Mucosa of rectum (tissue), 2 donors: ENCODE measurements around the gene SLC13A1.

Experiments
- H3K27ac ChIP-seq, 2 donors: one replicate each; pipeline ENCODE4 v1.7.0; 2013; ENCODE audit warnings: inconsistent platforms in 2 of 2, low read depth in 2 of 2, low read length in 2 of 2
- H3K27me3 ChIP-seq, 2 donors: one replicate each; pipeline ENCODE4 v1.7.0; 2013; ENCODE audit warnings: low read length in 2 of 2; ENCODE audit not compliant: control insufficient read depth in 2 of 2, insufficient read depth in 2 of 2
- H3K36me3 ChIP-seq, 2 donors: one replicate each; pipeline ENCODE4 v1.7.0; 2013; ENCODE audit warnings: low read length in 2 of 2; ENCODE audit not compliant: control insufficient read depth in 2 of 2, insufficient read depth in 2 of 2
- H3K4me1 ChIP-seq, 2 donors: one replicate each; pipeline ENCODE4 v1.7.0; 2013; ENCODE audit warnings: low read length in 2 of 2, mild to moderate bottlenecking in 1 of 2; ENCODE audit not compliant: control insufficient read depth in 2 of 2, insufficient read depth in 2 of 2
- H3K4me3 ChIP-seq, 2 donors: one replicate each; pipeline ENCODE4 v1.7.0; 2013; ENCODE audit warnings: low read length in 2 of 2
- H3K9ac ChIP-seq, 2 donors: one replicate each; pipeline ENCODE4 v1.7.0; 2013; ENCODE audit warnings: low read length in 2 of 2, low read depth in 1 of 2, mild to moderate bottlenecking in 1 of 2
- H3K9me3 ChIP-seq, 2 donors: one replicate each; pipeline ENCODE4 v1.7.0; 2013; ENCODE audit warnings: low read length in 2 of 2; ENCODE audit not compliant: control insufficient read depth in 2 of 2
- donor health status: healthy.
- donor health status: Normal muscosa, but diverticular disease.

Gene SLC13A1

DNA sequence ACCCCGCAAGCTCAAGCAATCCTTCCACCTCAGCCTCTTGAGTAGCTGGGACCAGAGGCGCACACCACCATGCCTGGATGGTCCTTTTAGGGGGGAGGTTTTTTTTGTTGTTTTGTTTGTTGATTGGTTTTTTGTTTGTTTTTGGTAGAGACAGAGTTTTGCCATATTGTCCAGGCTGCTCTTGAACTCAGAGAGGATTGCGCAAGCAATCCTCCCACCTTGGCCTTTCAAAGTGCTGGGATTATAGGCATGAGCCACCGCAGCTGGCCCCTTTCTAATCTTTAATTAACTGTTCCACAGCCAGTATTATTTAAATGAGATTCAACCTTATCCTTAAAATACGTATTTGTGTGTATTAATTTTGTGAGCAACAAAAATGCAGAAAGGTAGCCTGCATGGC, 65.8 kb downstream of the SLC13A1 start:
- Histone ChIP-seq H3K4me3 (no peak overlapping the region), H3K27me3 (no peaks in the 10 kb centered on the region), H3K36me3 (no peaks in the 10 kb centered on the region), H3K27ac (no peak overlapping the region), H3K9ac (no peak overlapping the region), H3K4me1 (no peaks in the 10 kb centered on the region), H3K9me3 (no peaks in the 10 kb centered on the region)

- Histone ChIP-seq H3K27me3 (no peaks in the 10 kb centered on the region), H3K36me3 (no peaks in the 10 kb centered on the region), H3K4me3 (no peak overlapping the region), H3K4me1 (no peaks in the 10 kb centered on the region), H3K9me3 (no peaks in the 10 kb centered on the region), H3K9ac (no peak overlapping the region), H3K27ac (no peak overlapping the region)
Measured at GRCh38 chr7:123131961-123132360, 67.8 kb downstream of the SLC13A1 start.

DNA sequence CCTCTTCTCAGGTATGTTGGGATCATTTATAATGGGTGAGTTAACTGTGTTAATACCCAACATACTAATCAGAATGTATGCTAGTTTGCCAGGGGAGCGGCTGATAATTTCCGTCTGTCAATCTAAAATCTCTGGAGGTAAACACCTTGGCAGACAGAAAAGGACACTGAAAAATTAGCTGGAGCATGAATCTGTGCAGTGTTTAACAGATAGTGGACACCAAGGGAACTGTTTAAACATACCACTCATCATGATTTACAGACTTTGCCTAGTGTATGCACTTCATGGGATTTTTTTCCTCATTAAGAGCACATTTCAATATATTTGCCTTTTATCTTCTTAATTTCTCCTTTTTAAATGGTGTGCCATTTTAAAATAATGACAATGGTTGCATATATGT, 68.2 kb downstream of the SLC13A1 start:
- no peak overlapping the region for H3K9ac ChIP-seq
- H3K36me3 ChIP-seq, result no peaks in the 10 kb centered on the region
- no peaks in the 10 kb centered on the region for H3K27me3 ChIP-seq
- no peak overlapping the region for H3K4me3 ChIP-seq
- H3K9me3 ChIP-seq, result no peaks in the 10 kb centered on the region
- no peaks in the 10 kb centered on the region for H3K4me1 ChIP-seq
- no peak overlapping the region for H3K27ac ChIP-seq

DNA sequence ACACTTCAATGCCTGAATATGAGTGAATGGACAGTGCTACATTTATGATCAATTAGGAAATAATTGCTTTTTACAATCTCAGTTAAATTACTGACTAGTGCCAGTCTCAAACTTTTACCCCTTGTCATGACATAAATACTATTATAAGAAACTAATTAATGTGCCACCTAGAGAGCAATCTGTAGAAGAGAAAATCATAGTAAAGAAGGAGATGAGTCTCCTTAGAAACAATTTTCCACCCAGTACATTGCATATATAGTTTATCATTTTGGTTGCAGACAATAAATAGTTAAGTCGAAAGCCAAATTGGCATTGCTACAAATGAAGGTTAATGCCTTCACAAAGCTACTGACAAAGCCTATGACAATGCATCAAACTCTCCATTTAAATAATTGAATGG, 68.6 kb downstream of the SLC13A1 start:
- H3K27me3 ChIP-seq, result no peaks in the 10 kb centered on the region
- no peaks in the 10 kb centered on the region for H3K36me3 ChIP-seq
- H3K4me3 ChIP-seq, result no peak overlapping the region
- no peak overlapping the region for H3K27ac ChIP-seq
- no peaks in the 10 kb centered on the region for H3K4me1 ChIP-seq
- H3K9ac ChIP-seq, result no peak overlapping the region
- H3K9me3 ChIP-seq, result no peaks in the 10 kb centered on the region

- Histone ChIP-seq H3K27me3 (no peaks in the 10 kb centered on the region), H3K36me3 (no peaks in the 10 kb centered on the region), H3K9me3 (no peaks in the 10 kb centered on the region), H3K4me1 (no peaks in the 10 kb centered on the region), H3K9ac (no peak overlapping the region), H3K27ac (no peak overlapping the region), H3K4me3 (no peak overlapping the region)
Measured at GRCh38 chr7:123126691-123127090, 73.1 kb downstream of the SLC13A1 start.

- no peaks in the 10 kb centered on the region for H3K36me3 ChIP-seq
- no peaks in the 10 kb centered on the region for H3K27me3 ChIP-seq
- no peak overlapping the region for H3K4me3 ChIP-seq
- no peak overlapping the region for H3K27ac ChIP-seq
- no peak overlapping the region for H3K9ac ChIP-seq
- H3K4me1 ChIP-seq, result no peaks in the 10 kb centered on the region
- no peaks in the 10 kb centered on the region for H3K9me3 ChIP-seq
Measured at GRCh38 chr7:123126171-123126570, 73.6 kb downstream of the SLC13A1 start.

GRCh38 chr7:123125231-123125630, 74.5 kb downstream of the SLC13A1 start:
- Histone ChIP-seq H3K4me1 (no peaks in the 10 kb centered on the region), H3K9ac (no peak overlapping the region), H3K27ac (no peak overlapping the region), H3K4me3 (no peak overlapping the region), H3K9me3 (no peaks in the 10 kb centered on the region), H3K27me3 (no peaks in the 10 kb centered on the region), H3K36me3 (no peaks in the 10 kb centered on the region)

DNA sequence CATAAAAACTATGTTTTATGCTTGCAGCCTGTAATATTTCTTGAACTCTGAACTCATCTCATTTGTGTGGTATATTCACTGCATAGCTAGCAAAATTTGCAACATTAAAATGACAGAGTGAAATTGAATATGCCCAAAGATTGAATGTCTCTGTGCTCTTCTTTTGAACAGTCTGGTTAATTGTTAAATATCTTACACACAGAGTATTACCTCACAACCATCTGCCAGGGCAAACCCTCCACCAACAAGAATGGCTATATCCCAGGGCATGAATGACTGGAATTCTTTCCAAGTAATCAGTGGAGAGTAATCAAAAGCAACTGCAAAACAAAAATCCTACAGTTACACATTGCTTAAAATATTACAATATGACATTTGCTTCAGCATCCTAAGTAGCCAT, 76.9 kb downstream of the SLC13A1 start:
- Histone ChIP-seq H3K27ac (no peak overlapping the region), H3K9ac (no peak overlapping the region), H3K4me1 (no peaks in the 10 kb centered on the region), H3K4me3 (no peak overlapping the region), H3K27me3 (no peaks in the 10 kb centered on the region), H3K36me3 (no peaks in the 10 kb centered on the region), H3K9me3 (no peaks in the 10 kb centered on the region)

DNA sequence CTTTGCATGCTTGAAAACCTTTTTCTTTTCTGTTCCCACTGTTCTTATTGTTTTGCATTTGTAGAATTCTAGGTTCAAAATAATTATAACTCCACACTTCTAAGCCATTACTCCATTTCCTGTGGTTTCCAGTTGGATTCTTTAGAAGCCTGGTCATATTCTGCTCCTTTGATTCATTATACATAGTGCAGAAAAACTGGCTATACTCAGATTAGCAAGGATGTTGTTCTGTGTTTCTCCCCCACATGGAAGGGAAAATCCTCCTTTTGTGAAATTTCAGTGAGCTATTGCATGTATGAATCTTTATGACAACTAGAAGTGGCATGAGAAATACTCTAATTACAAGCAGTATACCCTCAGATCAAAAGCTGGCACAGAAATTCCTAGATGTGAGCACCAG, 79.5 kb downstream of the SLC13A1 start:
- Histone ChIP-seq H3K27me3 (no peaks in the 10 kb centered on the region), H3K27ac (no peak overlapping the region), H3K4me1 (no peaks in the 10 kb centered on the region), H3K36me3 (no peaks in the 10 kb centered on the region), H3K9me3 (no peaks in the 10 kb centered on the region), H3K4me3 (no peak overlapping the region), H3K9ac (no peak overlapping the region)

DNA sequence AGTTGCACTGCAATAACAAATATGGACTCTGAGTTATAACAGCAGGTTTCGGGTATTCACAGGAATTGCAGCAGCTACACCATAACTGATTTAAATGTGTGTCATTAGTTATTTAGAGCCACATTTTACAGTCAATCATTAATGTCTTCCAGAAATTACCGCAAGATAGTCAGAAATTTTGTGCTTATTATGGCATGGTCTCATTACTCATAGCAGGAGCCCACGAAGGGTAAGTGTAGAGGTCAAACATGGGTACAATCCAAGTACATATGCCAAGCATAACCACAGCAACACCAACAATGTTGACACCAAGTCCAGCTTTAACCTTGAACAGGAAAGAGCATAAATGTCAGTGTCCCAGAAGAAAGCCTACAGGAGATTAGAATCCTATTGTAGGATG, 84.4 kb downstream of the SLC13A1 start:
- Histone ChIP-seq H3K4me1 (no peaks in the 10 kb centered on the region), H3K9me3 (no peaks in the 10 kb centered on the region), H3K4me3 (no peak overlapping the region), H3K27ac (no peak overlapping the region), H3K9ac (no peak overlapping the region), H3K36me3 (no peaks in the 10 kb centered on the region), H3K27me3 (peaks cover 0 to 2% of the 10 kb centered on the region in 2 donors)

DNA sequence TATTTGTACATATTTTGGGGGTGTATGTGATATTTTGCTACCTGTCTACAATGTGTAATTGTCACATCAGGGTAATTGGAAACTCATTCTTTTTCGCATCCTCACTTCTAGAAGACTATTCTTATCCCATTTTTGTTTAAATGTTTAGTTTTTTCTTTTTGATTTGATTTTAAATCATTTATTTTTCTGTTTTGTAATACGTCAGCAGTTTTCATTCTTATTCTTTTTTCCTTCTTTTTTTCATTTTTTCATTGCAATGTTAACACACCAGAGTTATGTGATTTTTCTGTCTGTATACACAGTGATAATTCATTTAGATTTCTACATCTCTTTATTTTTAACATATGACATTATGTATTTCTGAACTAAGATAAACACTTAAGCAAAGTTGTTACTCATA, 85.5 kb downstream of the SLC13A1 start:
- H3K36me3 ChIP-seq, result no peaks in the 10 kb centered on the region
- no peak overlapping the region for H3K9ac ChIP-seq
- H3K9me3 ChIP-seq, result no peaks in the 10 kb centered on the region
- H3K4me3 ChIP-seq, result no peak overlapping the region
- H3K4me1 ChIP-seq, result no peaks in the 10 kb centered on the region
- peaks cover 0 to 2% of the 10 kb centered on the region in 2 donors for H3K27me3 ChIP-seq
- no peak overlapping the region for H3K27ac ChIP-seq
